ACC112 (cell line): ENCODE measurements around the gene WIPF2.

ENCODE experiments used
- H2AFZ ChIP-seq: fragments of 200-600 bp; sonication (generic); one replicate; pipeline ENCODE4 v1.6.0; 2017; ENCODE audit warnings: antibody characterized with exemption, low read length; ENCODE audit not compliant: unreplicated experiment
- H3K27ac ChIP-seq: fragments of 200-600 bp; sonication (generic); 2 replicates; pipeline ENCODE4 v1.5.1; 2014; ENCODE audit warnings: low read depth, mild to moderate bottlenecking, antibody characterized with exemption, low read length, moderate library complexity
- H3K27me3 ChIP-seq: fragments of 200-600 bp; sonication (generic); 2 replicates; pipeline ENCODE4 v1.6.1; 2014; ENCODE audit warnings: mild to moderate bottlenecking, antibody characterized with exemption, low read length, moderate library complexity, mixed read lengths; ENCODE audit not compliant: insufficient read depth
- H3K36me3 ChIP-seq: fragments of 200-600 bp; sonication (generic); 2 replicates; pipeline ENCODE4 v1.6.1; 2016; ENCODE audit warnings: mild to moderate bottlenecking, antibody characterized with exemption, low read length, moderate library complexity, mixed read lengths; ENCODE audit not compliant: insufficient read depth
- H3K4me1 ChIP-seq: fragments of 200-600 bp; sonication (generic); one replicate; pipeline ENCODE4 v1.6.1; 2016; ENCODE audit warnings: low read length, mixed read lengths; ENCODE audit not compliant: insufficient read depth, unreplicated experiment, control insufficient read depth
- H3K4me3 ChIP-seq: fragments of 200-600 bp; sonication (generic); 2 replicates; pipeline ENCODE4 v1.5.1; 2014; ENCODE audit warnings: mild to moderate bottlenecking, low read depth, low read length
- H3K79me2 ChIP-seq: fragments of 200-600 bp; sonication (generic); one replicate; pipeline ENCODE4 v1.6.0; 2016; ENCODE audit warnings: low read length; ENCODE audit not compliant: control insufficient read depth, unreplicated experiment, insufficient read depth

The WIPF2 gene

GRCh38 chr17:40281663-40282062 is 62.6 kb downstream of the WIPF2 start:
- peaks cover 15% of the 10 kb centered on the region; the same call in 1 of the 2 replicates for H3K36me3 ChIP-seq
- H3K79me2 ChIP-seq: no peaks in the 10 kb centered on the region
- H2AFZ ChIP-seq: no peak overlapping the region
- no peak overlapping the region for H3K4me3 ChIP-seq
- no peak overlapping the region for H3K27ac ChIP-seq
- H3K27me3 ChIP-seq: no peaks in the 10 kb centered on the region
- H3K4me1 ChIP-seq: peaks cover 25% of the 10 kb centered on the region

GRCh38 chr17:40283662-40284061 is 64.6 kb downstream of the WIPF2 start:
- Histone ChIP-seq H3K79me2 (peaks cover 3% of the 10 kb centered on the region), H3K36me3 (0 out of 2 replicates have a peak, but pooled peaks cover 6% of the 10 kb centered on the region), H3K4me1 (peaks cover 25% of the 10 kb centered on the region), H3K27ac (peak overlapping the region; percentile 81), H3K27me3 (no peaks in the 10 kb centered on the region), H2AFZ (no peak overlapping the region), H3K4me3 (peak overlapping the region; percentile 66)

- H3K27ac ChIP-seq: peak overlapping the region; percentile 81
- H3K36me3 ChIP-seq: 0 out of 2 replicates have a peak, but pooled peaks cover under 1% of the 10 kb centered on the region
- no peaks in the 10 kb centered on the region for H3K27me3 ChIP-seq
- peak overlapping the region; percentile 66 for H3K4me3 ChIP-seq
- peaks cover 8% of the 10 kb centered on the region for H3K79me2 ChIP-seq
- no peak overlapping the region for H2AFZ ChIP-seq
- peaks cover 25% of the 10 kb centered on the region for H3K4me1 ChIP-seq
Observed at GRCh38 chr17:40284085-40284713, 65.1 kb downstream of the WIPF2 start.

GRCh38 chr17:40286473-40286872 is 67.4 kb downstream of the WIPF2 start:
- Histone ChIP-seq H3K79me2 (peaks cover 15% of the 10 kb centered on the region), H3K36me3 (peaks cover 6% of the 10 kb centered on the region; the same call in 1 of the 2 replicates), H2AFZ (no peak overlapping the region), H3K4me1 (peaks cover 31% of the 10 kb centered on the region), H3K27ac (no peak overlapping the region), H3K27me3 (no peaks in the 10 kb centered on the region), H3K4me3 (no peak overlapping the region)

- Histone ChIP-seq H3K4me1 (peaks cover 28% of the 10 kb centered on the region), H3K4me3 (no peak overlapping the region; the same call in 1 of the 2 replicates), H3K36me3 (peaks cover 7% of the 10 kb centered on the region; the same call in 1 of the 2 replicates), H3K27ac (no peak overlapping the region), H3K79me2 (peaks cover 15% of the 10 kb centered on the region), H3K27me3 (no peaks in the 10 kb centered on the region), H2AFZ (no peak overlapping the region)
Observed at GRCh38 chr17:40287159-40287493, 68.0 kb downstream of the WIPF2 start.

- peaks cover 15% of the 10 kb centered on the region for H3K79me2 ChIP-seq
- peaks cover 7% of the 10 kb centered on the region; the same call in 1 of the 2 replicates for H3K36me3 ChIP-seq
- H3K27me3 ChIP-seq: no peaks in the 10 kb centered on the region
- peak within 1 kb of the TSS; percentile 96 for H3K4me3 ChIP-seq
- peaks cover 28% of the 10 kb centered on the region for H3K4me1 ChIP-seq
- peak within 1 kb of the TSS; percentile 51 for H2AFZ ChIP-seq
- H3K27ac ChIP-seq: peak within 1 kb of the TSS; percentile 77
Observed at GRCh38 chr17:40287494-40288369, 68.6 kb downstream of the WIPF2 start, which contains the start of gene CDC6. Gene CDC6 (plus strand): TSS chr17:40287879. CDS start chr17:40289421, 1,542 bp downstream.

GRCh38 chr17:40290629-40291280 is 71.7 kb downstream of the WIPF2 start:
- peak overlapping the region; percentile 11; the same call in 1 of the 2 replicates for H3K27ac ChIP-seq
- H3K36me3 ChIP-seq: peaks cover 25% of the 10 kb centered on the region
- 0 out of 2 replicates have a peak overlapping the region, but pooled peaks have one; percentile 29 for H3K4me3 ChIP-seq
- peaks cover 15% of the 10 kb centered on the region for H3K79me2 ChIP-seq
- no peaks in the 10 kb centered on the region for H3K27me3 ChIP-seq
- no peak overlapping the region for H2AFZ ChIP-seq
- H3K4me1 ChIP-seq: peaks cover 10% of the 10 kb centered on the region

GRCh38 chr17:40291281-40291664 is 72.2 kb downstream of the WIPF2 start:
- peaks cover 15% of the 10 kb centered on the region for H3K79me2 ChIP-seq

GRCh38 chr17:40293363-40293762 is 74.3 kb downstream of the WIPF2 start:
- Histone ChIP-seq H3K27me3 (no peaks in the 10 kb centered on the region), H3K36me3 (peaks cover 31% of the 10 kb centered on the region), H2AFZ (no peak overlapping the region), H3K27ac (no peak overlapping the region), H3K79me2 (peaks cover 15% of the 10 kb centered on the region), H3K4me3 (no peak overlapping the region), H3K4me1 (peaks cover 24% of the 10 kb centered on the region)

More at GRCh38 chr17:40291281-40291664, 72.2 kb downstream of the WIPF2 start:
- Histone ChIP-seq H3K27ac (no peak overlapping the region), H3K4me3 (no peak overlapping the region), H2AFZ (no peak overlapping the region), H3K4me1 (peaks cover 15% of the 10 kb centered on the region), H3K27me3 (no peaks in the 10 kb centered on the region), H3K36me3 (peaks cover 27% of the 10 kb centered on the region)
